Heart left ventricle (tissue), 16 donors: ENCODE data around the gene CYP2E1. TPM values are rescaled to one million over a fixed set of nuclear protein-coding genes. Genes with fewer than 3 reads are reported as not detected.
"Not testable (repeated sequence)": the region's sequence is repeated elsewhere in the genome, so short reads cannot be mapped to it uniquely, and the experiment has no call there.

Experiments used
- ATAC-seq, 4 donors: fragments of 200-7000 bp; cut with Tn5 transposase; one replicate each; pipeline ENCODE4 v1.9.1; 2020 to 2022; ENCODE audit warnings: moderate library complexity in 4 of 4, mild to moderate bottlenecking in 3 of 4, moderate number of reproducible peaks in 1 of 4
- DNase-seq, 5 donors: peaks; one replicate each; pipeline ENCODE4 v3.0.0-alpha.2; 2020
- H3K27ac ChIP-seq, 12 donors: fragments of 200-600 bp; sonication (generic) in 4 of 12; one replicate each; pipeline versions ENCODE4 v1.5.0 to v1.8.0; 2016 to 2022; ENCODE audit warnings: mild to moderate bottlenecking in 2 of 12
- H3K27me3 ChIP-seq, 9 donors: fragments of 200-600 bp; sonication (generic) in 2 of 9; one replicate each; pipeline versions ENCODE4 v1.5.1 to v1.8.0; 2016 to 2022; ENCODE audit warnings: mild to moderate bottlenecking in 3 of 9
- H3K36me3 ChIP-seq, 9 donors: fragments of 200-600 bp; sonication (generic) in 2 of 9; one replicate each; pipeline versions ENCODE4 v1.5.0 to v1.8.0; 2018 to 2022; ENCODE audit warnings: mild to moderate bottlenecking in 2 of 9
- H3K4me1 ChIP-seq, 12 donors: fragments of 200-600 bp; sonication (generic) in 4 of 12; one replicate each; pipeline versions ENCODE4 v1.5.0 to v1.8.0; 2016 to 2022; ENCODE audit warnings: mild to moderate bottlenecking in 3 of 12
- H3K4me3 ChIP-seq, 12 donors: fragments of 200-600 bp; sonication (generic) in 4 of 12; one replicate each; pipeline versions ENCODE4 v1.5.0 to v1.8.0; 2017 to 2022; ENCODE audit warnings: mild to moderate bottlenecking in 9 of 12, moderate library complexity in 4 of 12
- H3K9me3 ChIP-seq, 12 donors: fragments of 200-600 bp; sonication (generic) in 4 of 12; one replicate each; pipeline versions ENCODE4 v1.5.0 to v1.8.0; 2016 to 2022; ENCODE audit warnings: mild to moderate bottlenecking in 1 of 12
- CTCF ChIP-seq, 12 donors: fragments of 200-600 bp; sonication (generic) in 4 of 12; IDR thresholded peaks; one replicate each; pipeline versions ENCODE4 v1.5.0 to v1.8.0; 2018 to 2022; ENCODE audit warnings: antibody characterized with exemption in 12 of 12, mild to moderate bottlenecking in 5 of 12
- POLR2A ChIP-seq, 2 donors: fragments of 450-650 bp; IDR thresholded peaks; one replicate each; pipeline ENCODE4 v1.6.1; 2017; ENCODE audit warnings: antibody characterized with exemption in 2 of 2, mild to moderate bottlenecking in 2 of 2, moderate library complexity in 2 of 2
- WGBS, 4 donors: extraction: QIAGEN DNeasy Blood & Tissue Kit in 2 of 4; methylation state at CpG; one replicate each; pipeline versions ENCODE4 v1.1.5 to v1.1.7; 2013 to 2018; 5-methylcytosine and 5-hydroxymethylcytosine counted together
- intact Hi-C, 10 donors: fragments of 100-400 bp; cut with DNase I; formaldehyde crosslinking; loops; one replicate each; pipeline versions ENCODE4 v1.11.1 to v1.14.2; 2022
- polyA plus RNA-seq, 2 donors: library from polyadenylated mRNA; stranded (reverse); fragments of 200-250 nt; gene quantifications; one replicate each; pipeline ENCODE4 v1.2.3, GENCODE V29; 2013
- total RNA-seq, 9 donors: library from RNA; depleted of rRNA in 2 of 9; stranded (reverse); fragments of >200 nt in 2 of 9; fragmentation: NEBNext Ultra II Directional in 3 of 9; extraction: Animal tissue kit (Norgen Biotek cat#: 25700) in 3 of 9; gene quantifications; one replicate each; pipeline versions ENCODE4 v1.1.0 to v1.2.4, GENCODE V29; 2016 to 2023
- donor health status: ischemic (EF 13 %, LVEDD 7.1; RV severe dilation, severe dysfunction).
- donor health status: healthy with polysubstance abuse.
- donor health status: DM: no; HTN: yes; CAD: no.
- donor health status: DM: no; HTN: no; CAD: no.
- donor health status: ischemic (EF 25% LVEDD 6.9; RV normal size, moderate dysfunction).
- donor health status: ischemic (EF 25% LVEDD 5.7; RV mildly dilated, moderate dysfunction).
- donor health status: healthy.
- donor health status: DM: yes; HTN: yes; CAD: no.
- donor health status: ischemic (EF 35%, LVEDD 5.7; RV mildly dilated, moderate dysfunction).
- donor health status: nonischemic (EF 11% LVEDD 7.7; RV severe dilation, severe dysfunction).
- donor health status: DM: yes; HTN: yes; CAD: no.
- donor health status: PGD.
- donor health status: ischemic (EF 29% LVEDD 5.4; RV normal size, mild dysfunction).
- donor health status: nonischemic (EF 23%, LVEDD 6.1; RV moderate dilation, normal function).

CYP2E1 gene
- total and polyA plus RNA-seq, 11 donors: 0.43 to 2.2 (median 0.82) TPM; not detected in 2

GRCh38 chr10:133565441-133566294, 38.5 kb downstream of the CYP2E1 start, which contains the start of gene SYCE1:
SYCE1 (minus strand) TSS chr10:133565583; CDS start chr10:133565529, 54 bp downstream.
- intact Hi-C loops: no loop called here
- Histone ChIP-seq H3K36me3 (no peaks in the 10 kb centered on the region), H3K4me3 (no peak within 1 kb of the TSS), H3K27me3 (peaks cover 0 to 30% (median 4%) of the 10 kb centered on the region in 9 donors), H3K9me3 (peaks cover 0 to 9% (median 0%) of the 10 kb centered on the region in 12 donors), H3K27ac (no peak within 1 kb of the TSS), H3K4me1 (no peaks in the 10 kb centered on the region)
- TF ChIP-seq CTCF (IDR thresholded peaks at IDR 0.05): no peak
- TF ChIP-seq POLR2A (IDR thresholded peaks at IDR 0.05): no peak
- 58 to 75% (median 60%) methylated on average over 43 to 77 of the region's 77 CpGs for WGBS, 4 donors
- ATAC-seq (no peak), DNase-seq (peak in 1 of 5 donors; percentile 34)

GRCh38 chr10:133567119-133567518, 40.0 kb downstream of the CYP2E1 start:
- Histone ChIP-seq H3K9me3 (peaks cover 0 to 9% (median 0%) of the 10 kb centered on the region in 12 donors), H3K4me1 (no peaks in the 10 kb centered on the region), H3K27ac (no peak overlapping the region), H3K36me3 (no peaks in the 10 kb centered on the region), H3K27me3 (peaks cover 0 to 30% (median 4%) of the 10 kb centered on the region in 9 donors), H3K4me3 (no peak overlapping the region)
- intact Hi-C loops: no loop called here
- no peak for ATAC-seq
- no peak for DNase-seq
- WGBS, 4 donors: 76 to 88% (median 81%) methylated on average over 5 of the region's 5 CpGs
- TF ChIP-seq CTCF (IDR thresholded peaks at IDR 0.05) (no peak), POLR2A (IDR thresholded peaks at IDR 0.05) (no peak)

GRCh38 chr10:133567609-133568286, 40.6 kb downstream of the CYP2E1 start:
- 87 to 91% (median 90%) methylated on average over 19 to 29 of the region's 29 CpGs for WGBS, 4 donors
- no peak for ATAC-seq
- intact Hi-C loops: no loop called here
- Histone ChIP-seq H3K9me3 (peaks cover 0 to 12% (median under 1%) of the 10 kb centered on the region in 12 donors), H3K27ac (no peak overlapping the region), H3K4me3 (no peak overlapping the region), H3K36me3 (no peaks in the 10 kb centered on the region), H3K4me1 (no peaks in the 10 kb centered on the region), H3K27me3 (peaks cover 0 to 30% (median 4%) of the 10 kb centered on the region in 9 donors)
- DNase-seq: no peak
- TF ChIP-seq POLR2A (IDR thresholded peaks at IDR 0.05) (no peak), CTCF (IDR thresholded peaks at IDR 0.05) (no peak)

- DNase-seq (no peak), ATAC-seq (no peak)
- Histone ChIP-seq H3K4me1 (no peaks in the 10 kb centered on the region), H3K4me3 (no peak overlapping the region), H3K27ac (no peak overlapping the region), H3K36me3 (no peaks in the 10 kb centered on the region), H3K27me3 (peaks cover 0 to 30% (median 4%) of the 10 kb centered on the region in 9 donors), H3K9me3 (peaks cover 0 to 17% (median 5%) of the 10 kb centered on the region in 12 donors)
- intact Hi-C loops: no loop called here
- WGBS, 4 donors: 86 to 93% (median 90%) methylated on average over 19 to 22 of the region's 22 CpGs
- TF ChIP-seq CTCF (IDR thresholded peaks at IDR 0.05) (no peak), POLR2A (IDR thresholded peaks at IDR 0.05) (no peak)
Measured at GRCh38 chr10:133568287-133568614, 41.1 kb downstream of the CYP2E1 start.

GRCh38 chr10:133568831-133569527, 41.8 kb downstream of the CYP2E1 start:
- DNase-seq, intact Hi-C loops, H3K36me3 ChIP-seq, H3K27ac ChIP-seq, H3K4me1 ChIP-seq: not testable (repeated sequence)
- H3K9me3 ChIP-seq: peaks cover 0 to 24% (median 12%) of the 10 kb centered on the region in 12 donors
- peaks cover 0 to 30% (median 4%) of the 10 kb centered on the region in 9 donors for H3K27me3 ChIP-seq
- peak overlapping the region in 1 of 12 donors; percentile 20 for H3K4me3 ChIP-seq
- ATAC-seq: peak in 2 of 4 donors; percentile 25 to 34
- 17 to 34% methylated on average over 13 to 16 of the region's 80 CpGs; no CpG with 5 or more reads in 2 of the 4 donors for WGBS, 4 donors

- not testable (repeated sequence) for DNase-seq, H3K27ac ChIP-seq, H3K4me1 ChIP-seq, H3K4me3 ChIP-seq, H3K36me3 ChIP-seq
- WGBS, 4 donors: 43 to 53% (median 51%) methylated on average over 14 to 17 of the region's 21 CpGs; no CpG with 5 or more reads in 1 of the 4 donors
- ATAC-seq: peak in 1 of 4 donors; percentile 45
- H3K27me3 ChIP-seq: peaks cover 0 to 30% (median 4%) of the 10 kb centered on the region in 9 donors
- peaks cover 0 to 26% (median 14%) of the 10 kb centered on the region in 12 donors for H3K9me3 ChIP-seq
- intact Hi-C loops: loop anchor here in 4 of 10 donors (5.0 to 10.0 kb wide), 3 partner anchors 132 to 148 kb away; partner anchors contain the start of gene SPRN (in 3 of the 4)
Measured at GRCh38 chr10:133569801-133570200, 42.6 kb downstream of the CYP2E1 start.
